GM12873 (cell line): Measurements from ENCODE around the gene SLC6A7.

Source experiments
- CTCF ChIP-seq: IDR thresholded peaks from 2 replicates; pipeline ENCODE4 v1.5.1; 2012; ENCODE audit warnings: low read depth, mild to moderate bottlenecking, moderate library complexity, low read length, control low read depth; ENCODE audit not compliant: insufficient read depth; ENCODE audit errors: missing control alignments

Gene SLC6A7

GRCh38 chr5:150224483-150225027, 34.7 kb downstream of the SLC6A7 start:
- no peak for TF ChIP-seq CTCF

GRCh38 chr5:150227036-150227435, 37.2 kb downstream of the SLC6A7 start:
- TF ChIP-seq CTCF: no peak

GRCh38 chr5:150227606-150228273, 37.9 kb downstream of the SLC6A7 start:
- no peak for TF ChIP-seq CTCF

GRCh38 chr5:150229571-150229970, 39.7 kb downstream of the SLC6A7 start:
- TF ChIP-seq CTCF: no peak

- no peak for TF ChIP-seq CTCF
These were observed 41.0 kb downstream of the SLC6A7 start for GRCh38 chr5:150230842-150231241.

GRCh38 chr5:150234576-150235499, 45.0 kb downstream of the SLC6A7 start:
- TF ChIP-seq CTCF: no peak

- TF ChIP-seq CTCF: no peak
These were observed 45.6 kb downstream of the SLC6A7 start for GRCh38 chr5:150235500-150235854.
